Measurements from ENCODE around the gene RGP1. TPM values are rescaled to one million over a fixed set of nuclear protein-coding genes. Genes with fewer than 3 reads are reported as not detected.

The RGP1 gene
- total RNA-seq, 8 experiments from 2014 or later, result 11.0 to 31.0 (median 14.4) TPM

- 0 to 94% (median 59%) methylated on average over 1 to 3 of the region's 4 CpGs; no CpG with 5 or more reads in 4 of the 10 experiments for WGBS, 10 experiments
- Histone ChIP-seq H3K4me1 (replicated peaks in 1 of 2) (peaks cover 7% of the 10 kb centered on the region in 2 donors), H3K27ac (no peak overlapping the region), H3K4me3 (no peak overlapping the region)
- ATAC-seq (replicated peaks in 6 of 8), result peak in 3 of 8 experiments; percentile 3 to 6 (median 5)
- in situ Hi-C loops (cut with MboI; ENCODE audit: low pct_unique_long_range_greater_than_20kb in 2 of 9, low sequenced_read_pairs in 9 of 9, unreplicated experiment in 9 of 9), result no loop called here
Measured at GRCh38 chr9:35738186-35738585, 10.9 kb upstream of the RGP1 start.

DNA sequence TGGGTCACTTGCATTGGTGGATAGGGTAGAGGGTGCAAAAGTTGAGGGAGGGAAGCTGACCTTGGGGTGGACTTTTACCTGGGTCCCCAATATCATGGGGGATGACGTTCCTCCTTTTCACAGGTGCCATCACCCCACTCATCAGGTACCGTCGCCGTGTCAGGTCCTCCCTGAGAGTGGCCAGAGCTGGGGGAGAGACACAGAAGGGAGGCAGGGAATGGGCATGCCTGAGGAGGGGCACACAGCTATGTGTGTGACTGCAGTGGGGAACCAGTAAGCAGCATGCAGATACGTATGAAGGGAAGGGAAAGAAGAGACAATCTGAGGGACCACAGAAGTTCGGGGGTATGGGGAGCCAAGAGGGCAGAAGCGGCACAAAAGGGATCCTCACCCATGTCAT is 10.2 kb upstream of the RGP1 start:
- no peak for ATAC-seq (replicated peaks in 6 of 8)
- in situ Hi-C loops (cut with MboI; ENCODE audit: low pct_unique_long_range_greater_than_20kb in 2 of 9, low sequenced_read_pairs in 9 of 9, unreplicated experiment in 9 of 9), result no loop called here
- Histone ChIP-seq H3K4me1 (replicated peaks in 1 of 2) (peaks cover under 1 to 1% of the 10 kb centered on the region in 2 donors), H3K4me3 (no peak overlapping the region), H3K27ac (no peak overlapping the region)
- 80 to 100% (median 94%) methylated on average over 2 to 7 of the region's 7 CpGs; no CpG with 5 or more reads in 4 of the 10 experiments for WGBS, 10 experiments

DNA sequence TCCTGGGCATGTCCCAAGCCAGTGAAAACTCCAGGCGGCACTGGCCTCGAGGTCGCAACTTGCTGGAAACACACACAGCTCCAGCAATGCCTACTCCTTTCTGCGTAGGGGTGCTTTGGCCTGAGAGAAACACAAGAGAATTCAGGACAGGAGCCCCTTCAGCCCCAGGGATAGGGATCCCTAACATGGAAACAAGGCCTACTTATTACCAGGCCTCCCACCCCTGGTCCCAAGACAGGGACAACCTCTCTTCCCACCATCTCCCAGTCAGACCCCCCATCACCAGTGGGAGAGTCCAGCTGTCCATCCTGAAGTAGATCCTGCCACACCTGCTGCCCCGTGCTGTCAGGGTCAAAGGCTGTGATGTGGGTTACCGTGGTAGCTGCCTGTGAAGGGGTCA is 8.8 kb upstream of the RGP1 start:
- ATAC-seq (replicated peaks in 6 of 8), result no peak
- Histone ChIP-seq H3K4me3 (no peak overlapping the region), H3K4me1 (replicated peaks in 1 of 2) (peaks cover 0 to 1% of the 10 kb centered on the region in 2 donors), H3K27ac (no peak overlapping the region)
- in situ Hi-C loops (cut with MboI; ENCODE audit: low pct_unique_long_range_greater_than_20kb in 2 of 9, low sequenced_read_pairs in 9 of 9, unreplicated experiment in 9 of 9), result no loop called here
- WGBS, 10 experiments, result 80 to 93% (median 87%) methylated on average over 1 to 3 of the region's 6 CpGs; no CpG with 5 or more reads in 7 of the 10 experiments

- Histone ChIP-seq H3K4me3 (no peak overlapping the region), H3K4me1 (replicated peaks in 1 of 2) (peaks cover 12 to 15% of the 10 kb centered on the region in 2 donors), H3K27ac (no peak overlapping the region)
- no peak for ATAC-seq (replicated peaks in 6 of 8)
- in situ Hi-C loops (cut with MboI; ENCODE audit: low pct_unique_long_range_greater_than_20kb in 2 of 9, low sequenced_read_pairs in 9 of 9, unreplicated experiment in 9 of 9), result no loop called here
- 60 to 100% (median 97%) methylated on average over 1 to 5 of the region's 7 CpGs; no CpG with 5 or more reads in 4 of the 10 experiments for WGBS, 10 experiments
Measured at GRCh38 chr9:35741740-35742139, 7.3 kb upstream of the RGP1 start.

DNA sequence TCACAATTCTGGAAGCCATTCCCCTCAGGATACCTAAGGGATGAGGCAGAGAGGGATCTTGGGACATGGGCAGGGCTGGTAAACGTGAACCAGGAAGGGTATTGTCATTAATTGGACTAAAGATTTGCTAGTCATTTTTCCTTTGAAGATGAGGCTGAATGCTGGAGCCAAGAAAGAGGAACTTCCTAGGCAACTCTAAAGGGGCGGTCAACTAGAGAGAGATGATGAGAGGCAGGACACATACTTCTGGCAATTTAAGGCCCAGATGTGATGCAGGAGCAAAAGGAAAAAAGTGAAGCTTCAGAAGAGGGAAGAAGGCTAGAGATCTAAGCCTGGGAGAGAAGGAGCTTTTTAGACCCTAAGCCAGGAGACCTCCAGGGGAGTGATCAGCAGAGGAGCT is 5.6 kb upstream of the RGP1 start:
- in situ Hi-C loops (cut with MboI; ENCODE audit: low pct_unique_long_range_greater_than_20kb in 2 of 9, low sequenced_read_pairs in 9 of 9, unreplicated experiment in 9 of 9), result no loop called here
- Histone ChIP-seq H3K4me1 (replicated peaks in 1 of 2) (peaks cover 17 to 26% of the 10 kb centered on the region in 2 donors), H3K4me3 (no peak overlapping the region), H3K27ac (no peak overlapping the region)
- ATAC-seq (replicated peaks in 6 of 8), result no peak
- 0 to 100% (median 80%) methylated on average over 1 to 2 of the region's 2 CpGs; no CpG with 5 or more reads in 1 of the 10 experiments for WGBS, 10 experiments

DNA sequence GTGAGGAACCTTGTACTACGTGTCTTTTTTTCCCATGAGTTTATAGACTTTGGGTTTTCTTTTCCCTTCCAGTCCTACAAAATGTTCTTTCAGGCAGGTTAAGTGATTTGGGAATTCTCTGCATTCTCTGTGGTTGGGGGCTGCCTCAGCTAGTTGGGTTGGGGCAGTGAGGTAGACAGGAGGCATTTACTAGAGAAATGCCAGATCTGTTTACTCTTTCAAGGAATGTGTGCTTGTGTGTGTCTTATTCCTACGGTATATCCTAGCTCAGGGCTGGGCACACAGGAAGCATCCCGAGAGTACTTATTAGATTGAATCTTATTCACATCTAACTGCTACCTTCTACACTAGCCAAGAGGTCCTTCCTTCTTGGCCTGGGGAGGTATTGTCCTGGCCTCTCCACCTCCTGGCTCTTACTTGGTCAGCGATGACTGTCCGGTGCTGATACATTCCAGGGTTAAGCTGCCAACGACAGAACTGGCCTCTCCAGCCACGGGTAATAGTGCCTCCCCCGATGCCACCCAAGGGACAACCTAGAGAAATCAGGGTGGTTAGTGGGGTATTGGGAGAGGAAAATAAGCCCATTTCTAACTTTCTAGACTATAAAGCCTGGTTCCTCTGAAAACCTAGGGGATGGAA is 5.1 kb upstream of the RGP1 start:
- H3K4me1 ChIP-seq (replicated peaks in 1 of 2), result peaks cover 17 to 26% of the 10 kb centered on the region in 2 donors
- in situ Hi-C loops (cut with MboI; ENCODE audit: low pct_unique_long_range_greater_than_20kb in 2 of 9, low sequenced_read_pairs in 9 of 9, unreplicated experiment in 9 of 9), result no loop called here
- H3K27ac ChIP-seq, result no peak overlapping the region
- no peak overlapping the region for H3K4me3 ChIP-seq
- WGBS, 10 experiments, result 65 to 100% (median 91%) methylated on average over 1 to 8 of the region's 8 CpGs; no CpG with 5 or more reads in 2 of the 10 experiments
- ATAC-seq (replicated peaks in 6 of 8), result no peak

DNA sequence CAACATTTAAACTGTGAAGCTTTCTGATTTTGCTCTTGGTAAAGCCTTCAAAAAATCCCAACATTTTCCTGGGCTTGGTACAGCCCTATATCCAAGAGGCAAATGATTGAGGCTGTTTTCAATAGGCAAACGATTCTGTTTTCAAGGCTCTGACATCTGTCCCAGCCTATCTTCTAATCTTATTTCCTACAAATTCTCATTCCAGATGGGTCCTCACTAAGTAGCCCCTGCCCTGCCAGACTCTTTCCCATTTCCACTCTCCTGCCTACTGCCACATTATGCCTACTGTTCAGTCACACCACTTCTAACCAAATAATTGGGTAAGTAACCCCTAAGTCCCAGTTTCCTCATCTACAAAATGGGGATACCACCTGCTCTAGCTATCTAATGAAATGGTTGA is 3.5 kb upstream of the RGP1 start:
- Histone ChIP-seq H3K4me3 (peak overlapping the region in 1 of 5 donors; percentile 95), H3K4me1 (replicated peaks in 1 of 2) (peaks cover 22 to 31% of the 10 kb centered on the region in 2 donors), H3K27ac (no peak overlapping the region)
- WGBS, 10 experiments, result 0 to 100% (median 86%) methylated on average over 1 of the region's 1 CpG; no CpG with 5 or more reads in 1 of the 10 experiments
- no peak for ATAC-seq (replicated peaks in 6 of 8)
- in situ Hi-C loops (cut with MboI; ENCODE audit: low pct_unique_long_range_greater_than_20kb in 2 of 9, low sequenced_read_pairs in 9 of 9, unreplicated experiment in 9 of 9), result no loop called here

DNA sequence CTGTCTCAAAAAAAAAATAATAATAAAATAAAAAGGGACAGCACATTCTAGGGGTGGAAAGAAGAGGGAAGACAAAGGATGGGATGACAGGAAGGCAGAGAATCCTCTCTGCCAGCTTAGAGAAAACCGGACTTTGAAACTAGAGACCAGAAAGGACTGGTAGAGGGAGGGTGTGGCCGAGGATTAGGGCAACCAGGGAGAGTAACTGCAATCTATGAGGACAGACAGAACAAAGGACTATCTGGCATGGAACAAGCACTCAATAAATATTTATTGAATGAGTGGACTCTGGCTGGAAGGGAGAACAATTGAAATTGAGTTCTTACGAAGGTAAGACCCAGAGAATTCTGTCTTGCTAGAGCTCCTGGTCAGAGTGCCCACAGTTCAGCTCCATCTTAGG is 2.5 kb upstream of the RGP1 start:
- peak overlapping the region; percentile 71 to 99 (median 95) for H3K4me3 ChIP-seq
- 31 to 83% (median 61%) methylated on average over 2 to 3 of the region's 3 CpGs; no CpG with 5 or more reads in 2 of the 10 experiments for WGBS, 10 experiments
- in situ Hi-C loops (cut with MboI; ENCODE audit: low pct_unique_long_range_greater_than_20kb in 2 of 9, low sequenced_read_pairs in 9 of 9, unreplicated experiment in 9 of 9), result no loop called here
- peaks cover 22 to 31% of the 10 kb centered on the region in 2 donors for H3K4me1 ChIP-seq (replicated peaks in 1 of 2)
- H3K27ac ChIP-seq, result no peak overlapping the region
- ATAC-seq (replicated peaks in 6 of 8), result no peak

- H3K4me3 ChIP-seq, result peak overlapping the region; percentile 71 to 99 (median 95)
- peak overlapping the region; percentile 74 to 84 for H3K27ac ChIP-seq
- in situ Hi-C loops (cut with MboI; ENCODE audit: low pct_unique_long_range_greater_than_20kb in 2 of 9, low sequenced_read_pairs in 9 of 9, unreplicated experiment in 9 of 9), result no loop called here
- 0 to 3% (median 0%) methylated on average over 2 to 14 of the region's 24 CpGs; no CpG with 5 or more reads in 4 of the 10 experiments for WGBS, 10 experiments
- peak in 3 of 8 experiments; percentile 1 to 4 (median 2) for ATAC-seq (replicated peaks in 6 of 8)
- H3K4me1 ChIP-seq (replicated peaks in 1 of 2), result peaks cover 22 to 31% of the 10 kb centered on the region in 2 donors
Measured at GRCh38 chr9:35748242-35748857, 737 bp upstream of the RGP1 start.

- peak; percentile 8 to 70 (median 64) for ATAC-seq (replicated peaks in 6 of 8)
- 0 to 17% (median 5%) methylated on average over 1 to 6 of the region's 19 CpGs; no CpG with 5 or more reads in 6 of the 10 experiments for WGBS, 10 experiments
- Histone ChIP-seq H3K27ac (peak overlapping the region; percentile 74 to 84), H3K4me3 (peak overlapping the region; percentile 71 to 99 (median 95)), H3K4me1 (replicated peaks in 1 of 2) (peaks cover 22 to 31% of the 10 kb centered on the region in 2 donors)
- in situ Hi-C loops (cut with MboI; ENCODE audit: low pct_unique_long_range_greater_than_20kb in 2 of 9, low sequenced_read_pairs in 9 of 9, unreplicated experiment in 9 of 9), result no loop called here
Measured at GRCh38 chr9:35749515-35750255, 598 bp downstream of the RGP1 start.

DNA sequence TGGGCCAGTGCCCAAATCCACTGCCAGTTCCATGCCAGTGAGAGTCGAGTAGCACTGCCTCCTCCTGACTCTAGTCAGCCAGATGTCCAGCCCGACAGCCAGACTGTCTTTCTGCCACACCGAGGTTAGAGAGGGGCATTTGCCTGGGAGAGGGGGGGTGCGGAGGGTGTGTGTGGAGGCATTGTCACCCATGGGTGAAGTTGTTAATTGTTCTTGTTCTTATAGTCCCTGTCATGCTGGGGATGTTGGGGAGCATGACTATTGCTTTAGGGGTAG is 1.1 kb downstream of the RGP1 start:
- Histone ChIP-seq H3K27ac (peak overlapping the region in 1 of 2 donors; percentile 74), H3K4me1 (replicated peaks in 1 of 2) (peaks cover 22 to 30% of the 10 kb centered on the region in 2 donors), H3K4me3 (peak overlapping the region; percentile 71 to 99 (median 95))
- no peak for ATAC-seq (replicated peaks in 6 of 8)
- in situ Hi-C loops (cut with MboI; ENCODE audit: low pct_unique_long_range_greater_than_20kb in 2 of 9, low sequenced_read_pairs in 9 of 9, unreplicated experiment in 9 of 9), result no loop called here
- WGBS, 10 experiments, result 50% methylated on average over 2 of the region's 4 CpGs; no CpG with 5 or more reads in 9 of the 10 experiments

- WGBS, 10 experiments, result 73 to 100% (median 96%) methylated on average over 2 to 4 of the region's 5 CpGs; no CpG with 5 or more reads in 3 of the 10 experiments
- ATAC-seq (replicated peaks in 6 of 8), result no peak
- H3K27ac ChIP-seq, result no peak overlapping the region
- H3K4me1 ChIP-seq (replicated peaks in 1 of 2), result peaks cover 8 to 10% of the 10 kb centered on the region in 2 donors
- in situ Hi-C loops (cut with MboI; ENCODE audit: low pct_unique_long_range_greater_than_20kb in 2 of 9, low sequenced_read_pairs in 9 of 9, unreplicated experiment in 9 of 9), result no loop called here
- H3K4me3 ChIP-seq, result no peak overlapping the region
Measured at GRCh38 chr9:35753466-35753865, 4.4 kb downstream of the RGP1 start.

- Histone ChIP-seq H3K4me3 (no peak within 1 kb of the TSS), H3K4me1 (replicated peaks in 1 of 2) (peaks cover 8 to 10% of the 10 kb centered on the region in 2 donors), H3K27ac (no peak within 1 kb of the TSS)
- WGBS, 10 experiments, result 50 to 100% (median 78%) methylated on average over 1 to 2 of the region's 3 CpGs; no CpG with 5 or more reads in 6 of the 10 experiments
- no peak for ATAC-seq (replicated peaks in 6 of 8)
- in situ Hi-C loops (cut with MboI; ENCODE audit: low pct_unique_long_range_greater_than_20kb in 2 of 9, low sequenced_read_pairs in 9 of 9, unreplicated experiment in 9 of 9), result no loop called here
Measured at GRCh38 chr9:35754264-35754663, 5.2 kb downstream of the RGP1 start, which contains the start of gene MSMP. TSS of gene MSMP (minus strand) at chr9:35754276. CDS start at chr9:35754129, 147 bp downstream.
